ENCODE results near the gene NEK2.
A peak's percentile ranks its signal among the peaks of the same experiment; 100 is the strongest.
"Not testable (repeated sequence)": the region's sequence is repeated elsewhere in the genome, so short reads cannot be mapped to it uniquely, and the experiment has no call there.

The NEK2 gene

GRCh38 chr1:211695135-211695816, 19.9 kb upstream of the NEK2 start:
- no peak for DNase-seq (ENCODE audit: low read depth)

- DNase-seq (ENCODE audit: low read depth): not testable (repeated sequence)
Measured at GRCh38 chr1:211693911-211694310, 18.5 kb upstream of the NEK2 start.

DNA sequence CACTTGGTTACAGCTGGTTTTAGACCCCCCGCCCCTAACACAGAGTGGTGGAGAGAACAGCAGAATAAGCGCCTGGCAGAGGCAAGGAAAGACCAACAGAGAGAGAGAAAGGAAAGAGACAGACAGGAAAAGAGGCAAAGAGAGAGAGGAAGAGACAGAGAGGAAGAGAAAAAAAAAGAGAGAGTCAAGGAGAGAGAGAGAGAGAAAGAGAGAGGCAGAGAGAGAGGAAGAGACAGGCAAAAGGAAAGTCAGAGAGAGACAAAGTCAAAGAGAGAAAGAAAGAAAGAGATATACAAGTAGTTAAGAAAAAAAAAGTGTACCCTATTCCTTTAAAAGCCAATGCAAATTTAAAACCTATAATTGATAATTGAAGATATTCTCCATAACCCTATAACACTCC, 13.0 kb upstream of the NEK2 start:
- DNase-seq (ENCODE audit: low read depth): no peak

GRCh38 chr1:211687462-211688215, 12.2 kb upstream of the NEK2 start:
- no peak for DNase-seq (ENCODE audit: low read depth)

- no peak for DNase-seq (ENCODE audit: low read depth)
Measured at GRCh38 chr1:211685823-211686222, 10.4 kb upstream of the NEK2 start.

DNA sequence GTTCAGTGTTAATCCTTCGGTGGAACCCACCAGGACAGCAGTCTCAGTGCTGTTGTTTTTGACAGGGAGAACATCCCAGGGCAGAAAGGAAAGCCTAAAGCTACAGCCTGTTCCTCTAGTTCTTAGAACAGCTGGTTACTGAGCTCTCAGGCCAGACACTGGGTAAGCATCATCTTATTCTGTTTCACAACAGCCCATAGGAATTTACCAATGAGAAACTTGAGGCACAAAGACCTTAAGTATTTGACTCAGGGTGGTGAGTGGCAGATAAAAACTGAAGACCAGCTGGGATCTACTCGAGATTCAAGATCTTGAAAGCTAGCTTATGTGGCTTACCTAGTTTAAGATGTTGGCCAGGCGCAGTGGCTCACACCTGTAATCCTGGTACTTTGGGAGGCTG, 9.4 kb upstream of the NEK2 start:
- DNase-seq (ENCODE audit: low read depth): no peak

- DNase-seq (ENCODE audit: low read depth): no peak
Measured at GRCh38 chr1:211684331-211684730, 8.9 kb upstream of the NEK2 start.

DNA sequence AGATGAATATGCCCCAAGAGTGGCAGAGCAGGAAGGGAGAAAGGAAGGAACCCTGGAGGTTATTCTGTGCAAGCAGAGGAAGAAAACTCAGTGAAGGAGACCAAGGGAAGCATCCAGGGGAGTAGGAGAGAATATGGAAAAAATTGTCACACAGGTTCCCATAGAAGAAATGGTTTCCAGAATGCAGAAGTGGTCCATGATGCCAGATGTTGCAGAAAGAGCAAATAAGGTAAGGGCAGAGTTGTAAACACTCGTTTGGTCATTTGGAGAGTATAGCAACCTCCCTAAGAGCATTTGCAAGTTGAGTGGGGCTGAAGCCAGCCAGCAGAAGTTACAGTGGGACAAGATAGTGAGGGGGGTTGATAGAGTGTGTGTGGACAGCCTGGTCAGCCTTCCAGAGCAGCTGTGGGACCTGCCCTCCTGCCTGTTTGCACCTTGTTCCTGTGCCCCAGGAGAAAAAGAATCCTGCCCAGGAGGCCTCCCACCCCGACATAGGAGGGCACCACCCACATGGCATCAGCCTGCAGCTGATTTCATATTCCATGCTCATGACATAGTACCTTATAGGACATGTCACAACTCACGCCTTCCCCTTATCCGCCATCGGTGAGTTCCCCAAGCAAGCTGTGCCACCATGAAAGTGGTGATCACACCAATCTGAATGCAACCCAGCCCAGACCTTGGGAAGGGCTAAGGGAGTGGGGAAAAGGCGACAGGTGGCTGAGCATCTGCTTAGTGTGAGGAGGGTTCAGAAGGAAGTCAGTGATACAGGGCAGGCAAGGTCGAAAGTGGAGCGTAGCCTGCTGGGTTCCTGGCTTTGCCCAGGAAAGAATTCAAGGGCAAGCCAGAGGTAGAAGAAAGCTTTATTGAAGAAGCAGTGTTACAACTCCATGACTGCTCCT, 8.2 kb upstream of the NEK2 start:
- no peak for DNase-seq (ENCODE audit: low read depth)

DNA sequence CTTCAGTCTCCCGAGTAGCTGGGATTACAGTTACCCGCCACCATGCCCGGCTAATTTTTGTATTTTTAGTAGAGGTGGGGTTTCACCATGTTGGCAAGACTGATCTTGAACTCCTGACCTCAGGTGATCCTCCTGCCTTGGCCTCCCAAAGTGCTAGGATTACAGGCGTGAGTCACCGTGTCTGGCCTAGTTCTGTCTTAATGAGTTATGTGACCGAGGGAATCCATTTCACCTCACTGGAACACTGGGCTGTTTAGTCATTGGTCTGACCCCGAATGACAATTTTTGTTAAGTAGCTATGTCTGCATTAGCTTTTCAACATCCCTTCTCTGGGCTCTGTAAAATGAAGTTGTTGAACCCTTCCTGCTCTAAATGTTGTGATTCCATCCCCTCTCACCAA, 6.8 kb upstream of the NEK2 start:
- DNase-seq (ENCODE audit: low read depth): not testable (repeated sequence)

- DNase-seq (ENCODE audit: low read depth): peak; percentile 18
Measured at GRCh38 chr1:211680752-211681327, 5.4 kb upstream of the NEK2 start.

GRCh38 chr1:211677659-211678058, 2.2 kb upstream of the NEK2 start:
- no peak for DNase-seq (ENCODE audit: low read depth)

DNA sequence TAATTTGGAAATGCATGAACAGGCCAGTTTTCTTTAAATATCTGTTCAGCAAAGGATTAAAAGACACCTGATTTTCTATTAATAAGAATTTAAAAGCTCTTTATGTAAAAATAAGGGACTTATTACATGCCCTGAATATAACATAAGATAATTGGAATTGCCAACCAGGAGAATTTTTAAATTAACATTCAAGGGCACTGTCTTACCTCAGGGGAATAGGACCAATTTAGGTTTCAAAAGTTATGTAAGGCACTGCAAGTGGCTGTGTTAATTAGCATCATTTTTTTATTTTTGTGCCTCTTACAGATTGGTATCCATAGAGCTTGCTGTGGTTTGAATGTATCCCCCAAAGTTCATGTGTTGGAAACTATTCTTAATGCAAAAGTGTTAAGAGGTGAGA, 1.3 kb upstream of the NEK2 start:
- DNase-seq (ENCODE audit: low read depth): no peak

GRCh38 chr1:211676106-211676583, 724 bp upstream of the NEK2 start:
- DNase-seq (ENCODE audit: low read depth): no peak

DNA sequence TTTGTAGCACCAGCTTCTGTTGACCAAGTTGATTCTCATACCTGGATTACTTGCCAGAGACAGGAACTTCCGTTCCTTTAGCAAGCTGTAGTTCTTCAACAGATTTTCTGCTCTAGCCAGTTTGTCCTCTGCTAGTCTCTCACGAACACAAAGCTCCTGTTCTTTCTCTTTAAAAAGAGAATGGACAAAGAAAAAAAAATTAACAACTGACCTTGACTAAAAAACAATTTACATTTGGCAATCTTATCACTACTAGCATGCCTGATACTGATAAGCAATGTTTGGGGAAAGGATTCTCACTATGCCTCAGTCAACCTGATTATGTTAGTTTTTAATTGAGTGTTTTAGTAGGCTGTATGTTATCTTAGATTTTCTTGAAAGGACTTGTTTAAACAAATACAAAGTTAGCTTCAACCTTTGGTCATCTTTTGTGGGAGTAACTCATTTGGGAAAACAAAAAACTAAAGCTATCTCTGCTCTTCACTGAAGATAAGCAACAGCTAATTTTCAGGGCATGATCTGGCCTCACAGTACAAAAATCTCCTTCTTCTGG, 8.3 kb downstream of the NEK2 start:
- DNase-seq (ENCODE audit: low read depth): no peak

- no peak for DNase-seq (ENCODE audit: low read depth)
Measured at GRCh38 chr1:211660718-211661222, 14.7 kb downstream of the NEK2 start.

DNA sequence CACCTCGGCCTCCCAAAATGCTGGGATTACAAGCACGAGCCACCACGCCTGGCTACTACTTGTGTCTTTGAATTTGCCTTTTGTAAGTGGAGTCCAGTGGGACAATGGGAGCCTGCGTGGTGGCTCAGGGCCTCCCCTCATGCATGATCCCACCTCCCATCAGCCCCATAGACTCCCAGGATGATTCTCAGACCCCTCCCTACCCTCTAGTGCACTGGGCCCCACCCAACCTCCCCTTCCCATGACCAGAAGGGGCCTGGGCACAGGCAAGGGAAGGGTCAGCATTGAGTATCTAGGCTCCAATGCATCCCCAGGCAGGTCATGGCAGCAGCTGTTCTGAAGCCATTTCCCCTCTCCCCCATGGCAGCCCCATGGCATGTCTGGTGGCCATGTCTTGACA, 18.7 kb downstream of the NEK2 start:
- no peak for DNase-seq (ENCODE audit: low read depth)

- DNase-seq (ENCODE audit: low read depth): no peak
Measured at GRCh38 chr1:211654838-211655787, 20.3 kb downstream of the NEK2 start.

DNA sequence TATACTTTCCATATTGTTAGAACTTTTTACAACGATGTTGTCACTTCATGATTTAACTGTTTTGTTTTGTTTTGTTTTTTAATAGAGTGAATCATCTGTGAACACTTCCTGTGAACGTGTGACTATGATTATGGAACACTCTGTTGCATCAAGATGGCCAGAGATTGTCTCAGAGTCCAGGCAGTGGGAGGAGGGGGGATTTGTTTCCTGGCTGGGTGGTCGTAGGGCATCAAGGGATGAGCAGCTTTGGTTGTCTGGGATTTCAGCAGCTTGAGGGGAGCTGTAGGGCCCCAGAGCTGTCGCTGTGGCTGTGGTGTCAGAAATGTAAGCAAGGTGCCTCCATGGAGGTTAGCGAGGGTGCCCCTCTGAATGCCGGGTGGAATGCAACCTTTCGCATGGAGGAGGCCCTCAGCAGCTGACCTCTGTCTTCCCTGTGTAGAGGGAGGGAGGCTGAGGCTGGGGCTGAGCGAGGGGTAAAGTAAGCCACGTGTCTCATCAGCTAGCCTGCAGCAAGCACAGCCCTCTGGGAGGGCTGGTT, 21.4 kb downstream of the NEK2 start:
- no peak for DNase-seq (ENCODE audit: low read depth)

DNA sequence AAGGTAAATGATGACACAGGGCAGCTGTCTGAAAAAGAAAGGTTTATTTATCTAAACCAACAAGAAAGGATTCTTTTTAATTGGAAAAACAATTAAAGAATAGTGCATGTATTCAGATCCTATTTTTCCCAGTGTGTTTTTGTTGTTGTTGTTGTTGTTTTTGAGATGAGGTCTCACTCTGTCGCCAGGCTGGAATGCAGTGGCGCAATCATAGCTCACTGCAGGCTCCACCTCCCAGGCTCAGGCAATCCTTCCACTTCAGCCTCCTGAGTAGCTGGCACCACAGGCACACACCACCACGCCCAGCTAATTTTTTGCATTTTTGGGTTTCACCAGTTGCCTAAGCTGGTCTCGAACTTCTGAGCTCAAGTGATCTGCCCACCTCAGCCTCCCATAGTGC, 22.1 kb downstream of the NEK2 start:
- no peak for DNase-seq (ENCODE audit: low read depth)

GRCh38 chr1:211652371-211652770, 23.1 kb downstream of the NEK2 start:
- no peak for DNase-seq (ENCODE audit: low read depth)
